K562 (cell line): ENCODE measurements around the gene TBATA. TPM values are rescaled to one million over a fixed set of nuclear protein-coding genes. Genes with fewer than 3 reads are reported as not detected.

ENCODE experiments used
- ARNT ChIP-seq, 2 experiments: fragments of 450-650 bp; IDR thresholded peaks; 2 replicates each; pipeline ENCODE4 v1.6.1; 2016; ENCODE audit warnings: mild to moderate bottlenecking in 1 of 2
- ATF1 ChIP-seq, 2 experiments: fragments of 450-650 bp in 1 of 2; IDR thresholded peaks; 2 replicates each; pipeline ENCODE4 v1.6.1; 2016; ENCODE audit warnings: missing compliant biosample characterization in 1 of 2, missing genetic modification characterization in 1 of 2
- ATF4 ChIP-seq: fragments of 450-650 bp; formaldehyde crosslinking; IDR thresholded peaks from 2 replicates; pipeline ENCODE4 v1.4.0; 2022; ENCODE audit warnings: mild to moderate bottlenecking, moderate library complexity
- BRD4 ChIP-seq: fragments of 200-600 bp; sonication (generic); IDR thresholded peaks from 2 replicates; pipeline ENCODE4 v1.6.1; 2017; ENCODE audit warnings: inconsistent platforms
- CREB5 ChIP-seq: fragments of 250-450 bp; sonication (Bioruptor Pico); IDR thresholded peaks from 2 replicates; pipeline ENCODE4 v1.5.0; 2020; ENCODE audit warnings: mild to moderate bottlenecking
- FOXJ2 ChIP-seq: fragments of 200-800 bp; sonication (Bioruptor generic); IDR thresholded peaks from 2 replicates; pipeline ENCODE4 v1.6.1; 2016; ENCODE audit warnings: missing genetic modification characterization, missing compliant biosample characterization
- GABPB2 ChIP-seq: fragments of 250-450 bp; sonication (Bioruptor Pico); conservative IDR thresholded peaks from 2 replicates; pipeline ENCODE4 v1.5.1; 2021; ENCODE audit warnings: mild to moderate bottlenecking
- HDAC3 ChIP-seq: fragments of 450-650 bp; IDR thresholded peaks from 2 replicates; pipeline ENCODE4 v1.6.1; 2018; ENCODE audit warnings: borderline replicate concordance, mild to moderate bottlenecking, moderate library complexity; ENCODE audit not compliant: partially characterized antibody
- HDGF ChIP-seq: fragments of 450-650 bp; IDR thresholded peaks from 2 replicates; pipeline ENCODE4 v1.6.1; 2016
- HNRNPH1 ChIP-seq: fragments of 200-400 bp; formaldehyde crosslinking; optimal IDR thresholded peaks from 2 replicates; pipeline ENCODE3; 2017; ENCODE audit warnings: low read depth, mild to moderate bottlenecking, low read length, moderate library complexity
- ILF3 ChIP-seq: fragments of 450-650 bp; IDR thresholded peaks from 2 replicates; pipeline ENCODE4 v1.6.1; 2018; ENCODE audit warnings: antibody characterized with exemption, mild to moderate bottlenecking, moderate library complexity, borderline replicate concordance
- ILK ChIP-seq: fragments of 450-650 bp; IDR thresholded peaks from 2 replicates; pipeline ENCODE4 v1.6.1; 2016; ENCODE audit warnings: missing genetic modification characterization, low read depth, mild to moderate bottlenecking, missing compliant biosample characterization, moderate library complexity, borderline replicate concordance
- L3MBTL2 ChIP-seq: fragments of 450-650 bp; IDR thresholded peaks from 2 replicates; pipeline ENCODE4 v1.6.1; 2016; ENCODE audit warnings: mild to moderate bottlenecking, moderate library complexity
- NFE2L1 ChIP-seq: fragments of 450-650 bp; IDR thresholded peaks from 2 replicates; pipeline ENCODE4 v1.6.1; 2016; ENCODE audit warnings: missing genetic modification characterization, low read depth, mild to moderate bottlenecking, missing compliant biosample characterization, moderate library complexity, borderline replicate concordance
- NUFIP1 ChIP-seq: fragments of 450-650 bp; IDR thresholded peaks from 2 replicates; pipeline ENCODE4 v1.6.1; 2018; ENCODE audit not compliant: partially characterized antibody
- PPARD ChIP-seq: fragments of 250-450 bp; sonication (Bioruptor Pico); IDR thresholded peaks from 2 replicates; pipeline ENCODE4 v1.8.0; 2022; ENCODE audit warnings: inconsistent platforms, mild to moderate bottlenecking, moderate library complexity
- PTTG1 ChIP-seq: fragments of 450-650 bp; IDR thresholded peaks from 2 replicates; pipeline ENCODE4 v1.6.1; 2016; ENCODE audit warnings: low read depth, mild to moderate bottlenecking, missing genetic modification characterization, missing compliant biosample characterization
- RFX1 ChIP-seq: fragments of 450-650 bp; IDR thresholded peaks from 2 replicates; pipeline ENCODE4 v1.6.1; 2016; ENCODE audit warnings: mild to moderate bottlenecking, moderate library complexity
- RFX7 ChIP-seq: fragments of 250-450 bp; sonication (Bioruptor Pico); IDR thresholded peaks from 2 replicates; pipeline ENCODE4 v1.5.1; 2021; ENCODE audit warnings: mild to moderate bottlenecking
- SETDB1 ChIP-seq: IDR thresholded peaks from one replicate; pipeline ENCODE4 v1.6.1; 2012; ENCODE audit warnings: low read length, control low read depth, inconsistent platforms
- ZKSCAN3 ChIP-seq: fragments of 250-450 bp; sonication (Bioruptor Pico); IDR thresholded peaks from 2 replicates; pipeline ENCODE4 v1.4.0; 2020
- ZNF449 ChIP-seq: fragments of 250-450 bp; sonication (Bioruptor Pico); IDR thresholded peaks from 2 replicates; pipeline ENCODE4 v1.8.0; 2022; ENCODE audit warnings: moderate library complexity, mild to moderate bottlenecking, inconsistent platforms
- ZNF584 ChIP-seq: fragments of 200-800 bp; sonication (Bioruptor generic); IDR thresholded peaks from 2 replicates; pipeline ENCODE4 v1.6.1; 2016; ENCODE audit warnings: low read depth, mild to moderate bottlenecking, missing genetic modification characterization, missing compliant biosample characterization
- polyA plus RNA-seq, 8 experiments: library from polyadenylated mRNA; depleted of rRNA in 4 of 8; stranded (reverse) in 5 of 8; unstranded in 3 of 8; fragments of >200 nt; fragmentation: Nextera tagmentation in 2 of 8; fragmentation: Illumina TruSeq in 1 of 8; extraction: Ambion mirVana in 2 of 8; extraction: Trizol in 1 of 8; gene quantifications; 2 replicates each; pipeline versions ENCODE4 v1.2.1 to v1.2.3, GENCODE V29; 2011 to 2014; ENCODE audit warnings: inconsistent platforms in 1 of 8, missing spikeins in 1 of 8
- total RNA-seq, 7 experiments: library from RNA; depleted of rRNA in 6 of 7; stranded (reverse); fragments of >200 nt in 6 of 7; fragmentation: Illumina TruSeq in 2 of 7; extraction: Trizol in 2 of 7; gene quantifications; 2 replicates each; pipeline versions ENCODE4 v1.2.1 to v1.2.3, GENCODE V29; 2011 to 2021; ENCODE audit warnings: low replicate concordance in 1 of 7

TBATA gene
- total and polyA plus RNA-seq, 9 of the 15 experiments (the other 6 are each of a cell fraction or from before 2014, with no cell fraction given): not detected

- TF ChIP-seq RFX7 (CRISPR knock-in tag): 0 out of 2 replicates have a peak, but pooled peaks have one; percentile 65
- peak; percentile 68; the same call in 1 of the 2 replicates for TF ChIP-seq ILK (tag)
- TF ChIP-seq L3MBTL2: peak; percentile 67; the same call in 1 of the 2 replicates
- no peak for TF ChIP-seq GABPB2 (CRISPR knock-in tag)
- peak; percentile 64; the same call in 1 of the 2 replicates for TF ChIP-seq CREB5
- no peak for TF ChIP-seq FOXJ2 (tag)
- no peak for TF ChIP-seq ILF3
- TF ChIP-seq ZKSCAN3 (CRISPR knock-in tag): no peak
- TF ChIP-seq HDGF: peak; percentile 84; the same call in 1 of the 2 replicates
- no peak for TF ChIP-seq ZNF584 (CRISPR knock-in tag)
- no peak for TF ChIP-seq NFE2L1 (tag)
- TF ChIP-seq ATF1 (CRISPR knock-in tag; IDR thresholded peaks at IDR 0.05): no peak
- no peak for TF ChIP-seq ATF1 (tag; IDR thresholded peaks at IDR 0.05)
- no peak for TF ChIP-seq NUFIP1
- TF ChIP-seq RFX1: no peak
- no peak for TF ChIP-seq ZNF449
- TF ChIP-seq PTTG1 (tag): peak; percentile 60; the same call in 1 of the 2 replicates
- peak; percentile 56; the same call in 1 of the 2 replicates for TF ChIP-seq BRD4
- TF ChIP-seq PPARD (CRISPR knock-in tag): no peak
- no peak for TF ChIP-seq ATF4 (CRISPR knock-in tag)
- no peak for TF ChIP-seq HNRNPH1
- TF ChIP-seq SETDB1: no peak
- 0 out of 4 replicates have a peak, but pooled peaks of 1 of the 2 experiments have one; percentile 54 for TF ChIP-seq ARNT (IDR thresholded peaks at IDR 0.05)
- no peak for TF ChIP-seq HDAC3
These were observed 42.4 kb downstream of the TBATA start (continued) for GRCh38 chr10:70742537-70743429.
